Mesenchymal stem cell (in vitro differentiated cells and primary cell): ENCODE data around the gene PPARGC1A.

Experiments
- DNase-seq: peaks from one replicate; pipeline ENCODE4 v3.0.0-alpha.2; 2013
- H2AFZ ChIP-seq: one replicate; pipeline ENCODE4 v1.6.1; 2013; ENCODE audit warnings: low read depth, mild to moderate bottlenecking, control low read depth, inconsistent platforms, low read length, moderate library complexity
- H2AK5ac ChIP-seq: 2 replicates; pipeline ENCODE4 v1.6.1; 2013; ENCODE audit warnings: low read length, moderate library complexity, mild to moderate bottlenecking, inconsistent platforms; ENCODE audit not compliant: severe bottlenecking
- H2BK120ac ChIP-seq: one replicate; pipeline ENCODE4 v1.6.1; 2013; ENCODE audit warnings: low read depth, mild to moderate bottlenecking, inconsistent platforms, low read length, moderate library complexity
- H2BK12ac ChIP-seq, 2 experiments: one replicate each; pipeline ENCODE4 v1.6.1; 2013; ENCODE audit warnings: inconsistent platforms in 2 of 2, low read length in 2 of 2, mild to moderate bottlenecking in 2 of 2, moderate library complexity in 2 of 2, control low read depth in 1 of 2
- H2BK15ac ChIP-seq: one replicate; pipeline ENCODE4 v1.6.1; 2013; ENCODE audit warnings: mild to moderate bottlenecking, low read depth, inconsistent platforms; ENCODE audit not compliant: poor library complexity, severe bottlenecking
- H2BK5ac ChIP-seq: 2 replicates; pipeline ENCODE4 v1.6.1; 2013; ENCODE audit warnings: low read depth, mild to moderate bottlenecking, low read length, control low read depth, inconsistent platforms; ENCODE audit not compliant: poor library complexity, severe bottlenecking
- H3K14ac ChIP-seq, 2 experiments: one replicate each; pipeline ENCODE4 v1.6.1; 2013; ENCODE audit warnings: inconsistent platforms in 2 of 2, low read length in 2 of 2, control low read depth in 1 of 2, mild to moderate bottlenecking in 1 of 2, moderate library complexity in 1 of 2
- H3K18ac ChIP-seq, 2 experiments: one replicate each; pipeline ENCODE4 v1.6.1; 2013; ENCODE audit warnings: inconsistent platforms in 2 of 2, low read length in 2 of 2, control low read depth in 1 of 2, low read depth in 1 of 2, mild to moderate bottlenecking in 1 of 2
- H3K23ac ChIP-seq, 2 experiments: one replicate each; pipeline ENCODE4 v1.6.1; 2013; ENCODE audit warnings: inconsistent platforms in 2 of 2, low read length in 2 of 2, mild to moderate bottlenecking in 2 of 2, moderate library complexity in 2 of 2, control low read depth in 1 of 2
- H3K27ac ChIP-seq: 2 replicates; pipeline ENCODE4 v1.5.1; 2013; ENCODE audit warnings: mild to moderate bottlenecking, moderate library complexity, low read length, control low read depth, inconsistent platforms; ENCODE audit not compliant: poor library complexity, severe bottlenecking
- H3K27me3 ChIP-seq, 2 experiments: 2 replicates each; pipeline versions ENCODE4 v1.6.1 to v1.7.0; 2013; ENCODE audit warnings: low read length in 2 of 2, mild to moderate bottlenecking in 2 of 2, moderate library complexity in 2 of 2, control low read depth in 1 of 2, inconsistent platforms in 1 of 2; ENCODE audit not compliant: control insufficient read depth in 1 of 2, insufficient read depth in 1 of 2
- H3K36me3 ChIP-seq, 2 experiments: 2 replicates each; pipeline versions ENCODE4 v1.6.1 to v1.7.0; 2013; ENCODE audit warnings: low read length in 2 of 2, control low read depth in 1 of 2, inconsistent platforms in 1 of 2, low read depth in 1 of 2, mild to moderate bottlenecking in 1 of 2; ENCODE audit not compliant: insufficient read depth in 2 of 2, control insufficient read depth in 1 of 2
- H3K4ac ChIP-seq, 2 experiments: one replicate each; pipeline ENCODE4 v1.6.1; 2013; ENCODE audit warnings: inconsistent platforms in 2 of 2, low read length in 2 of 2, mild to moderate bottlenecking in 2 of 2, moderate library complexity in 2 of 2, control low read depth in 1 of 2, low read depth in 1 of 2
- H3K4me1 ChIP-seq: 2 replicates; pipeline ENCODE4 v1.6.1; 2013; ENCODE audit warnings: low read depth, low read length, control low read depth; ENCODE audit not compliant: control insufficient read depth, insufficient read depth
- H3K4me2 ChIP-seq: 2 replicates; pipeline ENCODE4 v1.6.1; 2013; ENCODE audit warnings: low read length, mild to moderate bottlenecking, inconsistent platforms; ENCODE audit not compliant: poor library complexity, severe bottlenecking
- H3K4me3 ChIP-seq, 2 experiments: 2 replicates each; pipeline versions ENCODE4 v1.5.1 to v1.7.0; 2013; ENCODE audit warnings: low read length in 2 of 2, mild to moderate bottlenecking in 2 of 2, control low read depth in 1 of 2, low read depth in 1 of 2; ENCODE audit not compliant: insufficient read depth in 1 of 2
- H3K79me1 ChIP-seq: replicated peaks from 2 replicates; pipeline ENCODE4 v1.6.1; 2013; ENCODE audit warnings: mild to moderate bottlenecking, control low read depth, low read length, inconsistent platforms; ENCODE audit not compliant: poor library complexity, severe bottlenecking
- H3K9ac ChIP-seq: 2 replicates; pipeline ENCODE4 v1.7.0; 2013; ENCODE audit warnings: mild to moderate bottlenecking, low read length, moderate library complexity
- H3K9me3 ChIP-seq: 2 replicates; pipeline ENCODE4 v1.7.0; 2013; ENCODE audit warnings: mild to moderate bottlenecking, low read length; ENCODE audit not compliant: control insufficient read depth
- H4K8ac ChIP-seq: one replicate; pipeline ENCODE4 v1.6.1; 2013; ENCODE audit warnings: inconsistent platforms, mild to moderate bottlenecking, low read length, moderate library complexity
- H4K91ac ChIP-seq: one replicate; pipeline ENCODE4 v1.6.1; 2013; ENCODE audit warnings: mild to moderate bottlenecking, low read length, inconsistent platforms
- WGBS: methylation state at CpG from one replicate; pipeline ENCODE4 v1.1.7; 2013; ENCODE audit warnings: mixed read lengths; 5-methylcytosine and 5-hydroxymethylcytosine counted together

Gene PPARGC1A

GRCh38 chr4:23747281-23747735, 142.5 kb downstream of the PPARGC1A start:
- no peak overlapping the region for H3K14ac ChIP-seq
- no peak overlapping the region for H2BK5ac ChIP-seq
- H3K9me3 ChIP-seq: peaks cover 14% of the 10 kb centered on the region
- no peak overlapping the region for H3K4me3 ChIP-seq
- no peaks in the 10 kb centered on the region for H3K36me3 ChIP-seq
- no peaks in the 10 kb centered on the region for H3K79me1 ChIP-seq
- no peak overlapping the region for H3K4me2 ChIP-seq
- H3K23ac ChIP-seq: no peak overlapping the region
- no peak overlapping the region for H3K4ac ChIP-seq
- no peak overlapping the region for H2AK5ac ChIP-seq
- no peak overlapping the region for H3K18ac ChIP-seq
- H4K91ac ChIP-seq: no peak overlapping the region
- no peak overlapping the region for H4K8ac ChIP-seq
- no peak for DNase-seq
- no peak overlapping the region for H3K9ac ChIP-seq
- H2BK15ac ChIP-seq: no peak overlapping the region
- H3K27me3 ChIP-seq: no peaks in the 10 kb centered on the region
- no peak overlapping the region for H2BK120ac ChIP-seq
- no peak overlapping the region for H3K27ac ChIP-seq
- H2AFZ ChIP-seq: no peak overlapping the region
- no peaks in the 10 kb centered on the region for H3K4me1 ChIP-seq
- H2BK12ac ChIP-seq: no peak overlapping the region
- WGBS: 85% methylated on average over 2 of the region's 2 CpGs

- H3K4me1 ChIP-seq: no peaks in the 10 kb centered on the region
- no peak overlapping the region for H2BK5ac ChIP-seq
- no peak overlapping the region for H4K8ac ChIP-seq
- no peaks in the 10 kb centered on the region for H3K27me3 ChIP-seq
- H2AFZ ChIP-seq: no peak overlapping the region
- no peak overlapping the region for H3K4ac ChIP-seq
- no peak overlapping the region for H2BK15ac ChIP-seq
- no peak overlapping the region for H3K23ac ChIP-seq
- no peak overlapping the region for H2BK120ac ChIP-seq
- no peak overlapping the region for H3K4me3 ChIP-seq
- no peak overlapping the region for H3K18ac ChIP-seq
- H3K4me2 ChIP-seq: no peak overlapping the region
- H4K91ac ChIP-seq: no peak overlapping the region
- H2BK12ac ChIP-seq: no peak overlapping the region
- H3K9ac ChIP-seq: no peak overlapping the region
- H2AK5ac ChIP-seq: no peak overlapping the region
- no peak overlapping the region for H3K27ac ChIP-seq
- WGBS: 64% methylated on average over 2 of the region's 2 CpGs
- no peaks in the 10 kb centered on the region for H3K36me3 ChIP-seq
- H3K79me1 ChIP-seq: no peaks in the 10 kb centered on the region
- no peak for DNase-seq
- peaks cover 14% of the 10 kb centered on the region for H3K9me3 ChIP-seq
- no peak overlapping the region for H3K14ac ChIP-seq
Measured at GRCh38 chr4:23746672-23747071, 143.2 kb downstream of the PPARGC1A start.

GRCh38 chr4:23746027-23746426, 143.8 kb downstream of the PPARGC1A start:
- no peak overlapping the region for H2BK12ac ChIP-seq
- H2AK5ac ChIP-seq: no peak overlapping the region
- no peak overlapping the region for H3K9ac ChIP-seq
- no peak overlapping the region for H2BK120ac ChIP-seq
- no peak overlapping the region for H4K8ac ChIP-seq
- H3K14ac ChIP-seq: no peak overlapping the region
- WGBS: 82% methylated on average over 3 of the region's 3 CpGs
- peaks cover 14% of the 10 kb centered on the region for H3K9me3 ChIP-seq
- H3K27ac ChIP-seq: no peak overlapping the region
- H2BK5ac ChIP-seq: no peak overlapping the region
- no peak overlapping the region for H4K91ac ChIP-seq
- no peaks in the 10 kb centered on the region for H3K4me1 ChIP-seq
- no peak overlapping the region for H3K4me2 ChIP-seq
- no peak overlapping the region for H3K4ac ChIP-seq
- H2AFZ ChIP-seq: no peak overlapping the region
- no peak for DNase-seq
- no peak overlapping the region for H2BK15ac ChIP-seq
- no peak overlapping the region for H3K18ac ChIP-seq
- no peak overlapping the region for H3K4me3 ChIP-seq
- H3K79me1 ChIP-seq: no peaks in the 10 kb centered on the region
- H3K27me3 ChIP-seq: no peaks in the 10 kb centered on the region
- no peak overlapping the region for H3K23ac ChIP-seq
- no peaks in the 10 kb centered on the region for H3K36me3 ChIP-seq

- H3K14ac ChIP-seq: no peak overlapping the region
- no peaks in the 10 kb centered on the region for H3K79me1 ChIP-seq
- no peak overlapping the region for H3K18ac ChIP-seq
- no peaks in the 10 kb centered on the region for H3K4me1 ChIP-seq
- no peak overlapping the region for H2AFZ ChIP-seq
- no peaks in the 10 kb centered on the region for H3K36me3 ChIP-seq
- H4K91ac ChIP-seq: no peak overlapping the region
- H3K9ac ChIP-seq: no peak overlapping the region
- H3K27ac ChIP-seq: no peak overlapping the region
- no peak overlapping the region for H2BK5ac ChIP-seq
- H3K27me3 ChIP-seq: no peaks in the 10 kb centered on the region
- no peak overlapping the region for H2BK12ac ChIP-seq
- WGBS: 100% methylated on average over 2 of the region's 3 CpGs
- no peak overlapping the region for H4K8ac ChIP-seq
- no peak overlapping the region for H2BK120ac ChIP-seq
- no peak overlapping the region for H2AK5ac ChIP-seq
- no peak for DNase-seq
- H3K4ac ChIP-seq: no peak overlapping the region
- no peak overlapping the region for H3K4me3 ChIP-seq
- H3K9me3 ChIP-seq: peaks cover 14% of the 10 kb centered on the region
- H3K23ac ChIP-seq: no peak overlapping the region
- H2BK15ac ChIP-seq: no peak overlapping the region
- no peak overlapping the region for H3K4me2 ChIP-seq
Measured at GRCh38 chr4:23745377-23745776, 144.5 kb downstream of the PPARGC1A start.
